Endothelial cell (in vitro differentiated cells): Measurements from ENCODE around the gene RSPRY1. TPM values are rescaled to one million over a fixed set of nuclear protein-coding genes. Genes with fewer than 3 reads are reported as not detected.

Experiments
- DNase-seq: peaks from one replicate; pipeline ENCODE4 v3.0.0; 2021; ENCODE audit warnings: low spot score
- H3K27ac Mint-ChIP-seq: one replicate; pipeline ENCODE4 v1.8.0; 2021; ENCODE audit warnings: mixed read lengths, inconsistent platforms; ENCODE audit not compliant: unreplicated experiment
- H3K27me3 Mint-ChIP-seq: one replicate; pipeline ENCODE4 v1.8.0; 2021; ENCODE audit warnings: mild to moderate bottlenecking, moderate library complexity, mixed read lengths, inconsistent platforms; ENCODE audit not compliant: unreplicated experiment
- H3K36me3 Mint-ChIP-seq: one replicate; pipeline ENCODE4 v1.8.0; 2021; ENCODE audit warnings: mild to moderate bottlenecking, low read depth, mixed read lengths, inconsistent platforms; ENCODE audit not compliant: unreplicated experiment
- H3K4me1 Mint-ChIP-seq: one replicate; pipeline ENCODE4 v1.8.0; 2021; ENCODE audit warnings: mild to moderate bottlenecking, mixed read lengths, inconsistent platforms; ENCODE audit not compliant: unreplicated experiment
- H3K4me3 Mint-ChIP-seq: one replicate; pipeline ENCODE4 v1.8.0; 2021; ENCODE audit warnings: mild to moderate bottlenecking, mixed read lengths, inconsistent platforms; ENCODE audit not compliant: unreplicated experiment
- H3K9me3 Mint-ChIP-seq: one replicate; pipeline ENCODE4 v1.8.0; 2021; ENCODE audit warnings: mixed read lengths, inconsistent platforms; ENCODE audit not compliant: unreplicated experiment
- total RNA-seq: library from RNA; stranded (reverse); fragmentation: NEBNext Ultra II Directional; extraction: Animal tissue kit (Norgen Biotek cat#: 25700); gene quantifications from one replicate; pipeline ENCODE4 v1.2.1, GENCODE V29; 2021; ENCODE audit not compliant: unreplicated experiment
- TF ChIP-seq, protein P1 (sequence below): fragments of 200-600 bp; sonication (generic); IDR thresholded peaks from one replicate; pipeline ENCODE4 v1.5.0; 2021; ENCODE audit warnings: antibody characterized with exemption; ENCODE audit not compliant: unreplicated experiment

RSPRY1 gene
- total RNA-seq, 1 donor from 2014 or later, result 63.0 TPM

DNA sequence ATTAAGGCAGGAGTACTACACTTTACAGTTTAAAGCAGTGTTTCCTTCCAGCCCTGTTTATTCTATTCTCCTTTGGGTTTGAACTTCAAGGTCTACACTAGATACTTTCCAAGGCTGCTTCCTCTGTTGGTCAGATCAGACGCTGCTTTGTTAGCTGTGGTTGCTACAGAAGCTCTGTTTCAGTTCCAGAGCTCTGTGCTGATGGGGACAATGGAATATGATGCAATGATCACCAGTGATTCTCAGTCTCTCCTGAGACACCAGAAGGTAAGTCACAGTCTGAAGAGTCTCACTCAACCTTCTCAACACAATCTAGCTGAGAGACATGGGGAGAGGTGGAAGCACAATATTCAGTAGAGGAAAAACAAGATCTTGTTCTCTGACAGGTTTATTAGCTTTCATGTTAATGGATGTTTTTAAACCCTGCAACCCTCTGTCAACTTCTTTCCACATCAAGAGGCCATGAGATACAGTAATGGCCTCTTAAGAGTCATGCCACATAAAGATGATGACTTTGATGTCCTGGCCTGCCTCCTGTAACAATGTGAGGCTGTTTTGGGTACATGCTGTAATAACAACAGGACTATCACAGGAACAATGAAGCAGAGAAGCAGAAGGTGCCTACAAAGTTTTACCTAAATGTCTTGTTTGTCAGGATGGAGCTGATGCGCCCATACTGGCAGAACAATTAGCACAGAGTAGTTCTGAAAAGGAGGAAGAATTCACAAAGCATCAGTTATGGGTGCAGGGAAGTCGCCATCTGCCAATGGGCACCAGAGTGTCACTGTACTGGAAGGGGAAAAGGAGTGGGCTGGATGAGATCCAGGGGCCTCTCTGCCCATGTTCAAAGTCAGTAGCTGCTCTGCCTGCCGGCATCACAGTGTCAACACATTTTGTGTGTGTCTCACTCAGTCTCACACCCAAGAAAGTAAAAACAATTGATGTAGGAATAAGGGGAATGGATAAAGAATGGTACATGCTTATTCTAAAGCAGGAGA, 33.7 kb upstream of the RSPRY1 start:
- peaks cover 34% of the 10 kb centered on the region for H3K36me3 Mint-ChIP-seq
- H3K4me1 Mint-ChIP-seq, result peaks cover 88% of the 10 kb centered on the region
- TF ChIP-seq, protein P1, sequence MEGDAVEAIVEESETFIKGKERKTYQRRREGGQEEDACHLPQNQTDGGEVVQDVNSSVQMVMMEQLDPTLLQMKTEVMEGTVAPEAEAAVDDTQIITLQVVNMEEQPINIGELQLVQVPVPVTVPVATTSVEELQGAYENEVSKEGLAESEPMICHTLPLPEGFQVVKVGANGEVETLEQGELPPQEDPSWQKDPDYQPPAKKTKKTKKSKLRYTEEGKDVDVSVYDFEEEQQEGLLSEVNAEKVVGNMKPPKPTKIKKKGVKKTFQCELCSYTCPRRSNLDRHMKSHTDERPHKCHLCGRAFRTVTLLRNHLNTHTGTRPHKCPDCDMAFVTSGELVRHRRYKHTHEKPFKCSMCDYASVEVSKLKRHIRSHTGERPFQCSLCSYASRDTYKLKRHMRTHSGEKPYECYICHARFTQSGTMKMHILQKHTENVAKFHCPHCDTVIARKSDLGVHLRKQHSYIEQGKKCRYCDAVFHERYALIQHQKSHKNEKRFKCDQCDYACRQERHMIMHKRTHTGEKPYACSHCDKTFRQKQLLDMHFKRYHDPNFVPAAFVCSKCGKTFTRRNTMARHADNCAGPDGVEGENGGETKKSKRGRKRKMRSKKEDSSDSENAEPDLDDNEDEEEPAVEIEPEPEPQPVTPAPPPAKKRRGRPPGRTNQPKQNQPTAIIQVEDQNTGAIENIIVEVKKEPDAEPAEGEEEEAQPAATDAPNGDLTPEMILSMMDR, result no peak
- H3K4me3 Mint-ChIP-seq, result no peak overlapping the region
- peak overlapping the region; percentile 95 for H3K27ac Mint-ChIP-seq
- DNase-seq, result no peak
- peaks cover 8% of the 10 kb centered on the region for H3K27me3 Mint-ChIP-seq
- no peaks in the 10 kb centered on the region for H3K9me3 Mint-ChIP-seq

DNA sequence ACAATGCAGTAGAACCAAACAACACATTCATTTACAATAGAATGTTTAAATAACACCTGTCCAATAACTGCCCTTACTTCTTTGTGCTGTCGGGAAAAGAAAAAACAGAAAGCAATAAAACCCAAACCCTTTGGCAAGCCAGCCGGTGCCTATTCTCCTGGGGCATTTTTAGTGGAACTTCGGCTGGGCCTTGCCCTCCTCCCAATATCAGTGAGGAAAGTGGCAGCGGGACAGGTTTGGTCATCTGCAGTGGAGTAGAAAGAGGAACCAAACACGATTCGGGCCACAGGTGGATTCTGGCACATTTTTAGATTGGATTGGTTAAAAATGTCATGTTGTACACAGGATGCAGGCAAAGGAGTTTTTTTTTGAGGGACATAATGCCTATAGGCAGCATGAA, 32.3 kb upstream of the RSPRY1 start:
- no peak for DNase-seq
- H3K4me1 Mint-ChIP-seq, result peaks cover 83% of the 10 kb centered on the region
- H3K4me3 Mint-ChIP-seq, result peak overlapping the region; percentile 54
- peaks cover 25% of the 10 kb centered on the region for H3K36me3 Mint-ChIP-seq
- H3K27me3 Mint-ChIP-seq, result peaks cover 3% of the 10 kb centered on the region
- TF ChIP-seq, protein P1, result no peak
- no peaks in the 10 kb centered on the region for H3K9me3 Mint-ChIP-seq
- peak overlapping the region; percentile 5 for H3K27ac Mint-ChIP-seq

DNA sequence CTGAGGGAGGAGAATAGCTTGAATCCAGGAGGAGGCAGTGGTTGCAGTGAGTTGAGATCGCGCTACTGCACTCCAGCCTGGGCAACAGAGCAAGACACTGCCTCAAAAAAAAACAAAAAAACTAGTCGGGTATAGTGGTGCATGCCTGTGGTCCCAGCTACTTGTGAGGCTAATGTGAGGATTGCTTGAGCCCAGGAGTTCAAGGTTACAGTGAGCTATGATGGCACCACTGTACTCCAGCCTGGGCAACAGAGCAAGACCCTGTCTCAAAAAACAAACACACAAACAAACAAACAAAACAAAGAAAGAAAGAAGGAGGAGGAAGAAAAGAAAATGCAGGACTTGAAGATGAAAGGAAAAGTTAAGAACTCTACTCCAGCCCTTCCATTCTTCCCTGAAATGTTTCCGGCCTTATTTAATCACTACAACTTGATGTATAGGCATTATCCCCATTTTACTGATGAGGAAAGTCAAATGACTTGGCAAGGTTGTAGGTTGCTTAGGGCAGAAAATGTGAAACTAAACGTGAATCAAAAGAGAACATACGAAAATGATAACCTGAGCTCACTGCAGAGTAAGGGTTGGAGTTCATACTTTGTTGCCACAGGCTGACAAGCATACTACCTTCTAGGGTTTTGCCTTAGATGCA, 30.3 kb upstream of the RSPRY1 start:
- H3K4me1 Mint-ChIP-seq, result peaks cover 88% of the 10 kb centered on the region
- no peak overlapping the region for H3K4me3 Mint-ChIP-seq
- no peak for DNase-seq
- peaks cover 3% of the 10 kb centered on the region for H3K27me3 Mint-ChIP-seq
- TF ChIP-seq, protein P1, result no peak
- peak overlapping the region; percentile 80 for H3K27ac Mint-ChIP-seq
- peaks cover 25% of the 10 kb centered on the region for H3K36me3 Mint-ChIP-seq
- H3K9me3 Mint-ChIP-seq, result no peaks in the 10 kb centered on the region

DNA sequence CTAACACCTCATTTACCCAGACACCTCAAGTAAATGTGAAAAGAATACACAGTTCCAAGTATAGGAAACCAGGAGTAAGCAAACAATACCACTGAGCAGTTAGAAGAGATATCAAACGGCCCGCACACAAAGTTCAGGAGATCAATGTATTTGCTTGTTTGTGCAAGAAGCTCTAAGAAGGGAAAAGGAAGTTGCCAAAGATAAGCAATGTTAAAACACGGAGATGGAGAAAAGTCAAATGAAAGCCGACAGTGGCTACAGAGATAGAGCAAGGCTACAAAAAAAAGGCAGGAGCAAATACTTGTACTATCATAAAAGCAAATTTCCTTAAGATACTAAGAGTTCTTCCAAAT, 29.8 kb upstream of the RSPRY1 start:
- DNase-seq, result no peak
- Mint-ChIP-seq H3K4me3 (no peak overlapping the region), H3K9me3 (no peaks in the 10 kb centered on the region), H3K27me3 (peaks cover 3% of the 10 kb centered on the region), H3K4me1 (peaks cover 88% of the 10 kb centered on the region), H3K27ac (peak overlapping the region; percentile 70), H3K36me3 (peaks cover 25% of the 10 kb centered on the region)
- TF ChIP-seq, protein P1, result no peak
